ENCODE measurements around the gene ABCA4.

The ABCA4 gene

DNA sequence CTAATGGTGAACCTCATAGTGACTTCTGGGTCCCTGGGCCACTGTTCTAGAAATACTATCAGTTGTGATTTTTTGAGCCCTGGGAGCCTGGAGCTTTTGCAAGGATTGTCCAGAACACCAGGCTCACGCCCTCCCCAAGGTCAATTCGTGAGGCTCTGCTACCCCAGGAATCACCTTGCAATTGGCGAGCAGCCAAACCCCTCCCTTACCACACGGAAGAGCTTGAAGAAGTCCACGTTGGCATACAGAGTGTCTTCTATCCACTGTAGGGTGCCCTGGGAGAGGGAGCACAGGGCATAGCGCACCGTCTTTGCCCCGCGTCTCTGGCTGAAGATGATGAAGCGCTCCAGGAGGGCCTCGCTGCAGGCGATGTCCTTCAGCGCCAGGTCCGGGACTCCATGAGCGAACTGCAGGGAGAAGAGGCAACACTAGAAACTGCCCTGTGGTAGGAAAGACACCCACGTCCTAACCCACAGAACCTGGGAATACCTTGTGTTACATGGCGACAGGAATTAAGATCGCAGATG lies 22.3 kb downstream of the ABCA4 start:
- TF ChIP-seq POLR2AphosphoS5 (IDR thresholded peaks at IDR 0.05; ENCODE audit: borderline replicate concordance, low read depth, low read length) (no peak), EZH2 (IDR thresholded peaks at IDR 0.05) (no peak), FOXP2 (optimal IDR thresholded peaks at IDR 0.05; ENCODE audit: control extremely low read depth, extremely low read length, insufficient read depth) (no peak)
- H3K9ac ChIP-seq (ENCODE audit: insufficient read length) = no peak overlapping the region
- no peak overlapping the region for H3K4me3 ChIP-seq
- no peaks in the 10 kb centered on the region for H3K36me3 ChIP-seq (ENCODE audit: insufficient read depth, low read length)
- no peak overlapping the region for H3K27ac ChIP-seq
- no peaks in the 10 kb centered on the region for H3K9me3 ChIP-seq (ENCODE audit: low read depth, low read length)
- no peak for DNase-seq (ENCODE audit: low read depth, low spot score)

GRCh38 chr1:94096797-94097549 lies 24.0 kb downstream of the ABCA4 start:
- H3K36me3 ChIP-seq (ENCODE audit: insufficient read depth, low read length) = no peaks in the 10 kb centered on the region
- H3K9me3 ChIP-seq (ENCODE audit: low read depth, low read length) = no peaks in the 10 kb centered on the region
- H3K9ac ChIP-seq (ENCODE audit: insufficient read length) = peak overlapping the region; percentile 30
- peak overlapping the region; percentile 3; the same call in 1 of the 2 replicates for H3K27ac ChIP-seq
- TF ChIP-seq EZH2 (IDR thresholded peaks at IDR 0.05) (no peak), FOXP2 (optimal IDR thresholded peaks at IDR 0.05; ENCODE audit: control extremely low read depth, extremely low read length, insufficient read depth) (no peak), POLR2AphosphoS5 (IDR thresholded peaks at IDR 0.05; ENCODE audit: borderline replicate concordance, low read depth, low read length) (no peak)
- no peak for DNase-seq (ENCODE audit: low read depth, low spot score)
- H3K4me3 ChIP-seq = no peak overlapping the region

GRCh38 chr1:94095744-94096469 lies 25.0 kb downstream of the ABCA4 start:
- Histone ChIP-seq H3K27ac (no peak overlapping the region; the same call in 1 of the 2 replicates), H3K36me3 (ENCODE audit: insufficient read depth, low read length) (no peaks in the 10 kb centered on the region)
- no peak for DNase-seq (ENCODE audit: low read depth, low spot score)

DNA sequence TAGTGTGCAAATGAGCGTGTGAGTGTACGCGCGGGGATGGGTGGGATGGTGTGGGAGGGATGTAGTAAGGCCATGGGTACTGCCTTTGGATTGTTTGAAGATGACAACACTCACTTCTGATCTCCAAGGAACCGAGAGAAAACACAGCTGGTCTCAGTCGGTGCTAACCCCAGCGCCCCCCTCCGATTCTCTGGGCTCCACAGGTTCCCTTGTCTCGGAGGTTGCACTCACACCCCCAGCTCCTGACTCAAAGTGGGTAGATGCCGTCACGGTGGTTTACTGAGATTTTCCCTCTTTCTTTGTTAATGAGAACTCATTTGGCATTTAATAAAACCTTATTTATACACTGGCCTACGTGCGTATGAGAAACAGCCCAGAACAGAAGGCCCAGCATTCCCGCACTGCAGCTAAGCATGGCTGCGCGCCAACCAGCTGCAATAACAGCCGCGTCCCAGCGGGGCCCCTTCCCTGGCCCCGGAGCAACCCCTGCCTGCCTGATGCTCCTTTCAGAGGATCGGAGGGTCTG lies 25.8 kb downstream of the ABCA4 start:
- H3K9me3 ChIP-seq (ENCODE audit: low read depth, low read length) = no peaks in the 10 kb centered on the region
- H3K36me3 ChIP-seq (ENCODE audit: insufficient read depth, low read length) = no peaks in the 10 kb centered on the region
- peak overlapping the region; percentile 96 for H3K27ac ChIP-seq
- H3K9ac ChIP-seq (ENCODE audit: insufficient read length) = no peak overlapping the region
- DNase-seq (ENCODE audit: low read depth, low spot score) = no peak
- TF ChIP-seq FOXP2 (optimal IDR thresholded peaks at IDR 0.05; ENCODE audit: control extremely low read depth, extremely low read length, insufficient read depth) (peak; percentile 64), EZH2 (IDR thresholded peaks at IDR 0.05) (no peak), POLR2AphosphoS5 (IDR thresholded peaks at IDR 0.05; ENCODE audit: borderline replicate concordance, low read depth, low read length) (peak; percentile 34; the same call in 1 of the 2 replicates)
- peak overlapping the region; percentile 70 for H3K4me3 ChIP-seq

More at GRCh38 chr1:94095744-94096469, 25.0 kb downstream of the ABCA4 start:
- Histone ChIP-seq H3K9ac (ENCODE audit: insufficient read length) (no peak overlapping the region), H3K4me3 (peak overlapping the region; percentile 70), H3K9me3 (ENCODE audit: low read depth, low read length) (no peaks in the 10 kb centered on the region)
- TF ChIP-seq FOXP2 (optimal IDR thresholded peaks at IDR 0.05; ENCODE audit: control extremely low read depth, extremely low read length, insufficient read depth) (no peak), EZH2 (IDR thresholded peaks at IDR 0.05) (no peak), POLR2AphosphoS5 (IDR thresholded peaks at IDR 0.05; ENCODE audit: borderline replicate concordance, low read depth, low read length) (no peak)

DNA sequence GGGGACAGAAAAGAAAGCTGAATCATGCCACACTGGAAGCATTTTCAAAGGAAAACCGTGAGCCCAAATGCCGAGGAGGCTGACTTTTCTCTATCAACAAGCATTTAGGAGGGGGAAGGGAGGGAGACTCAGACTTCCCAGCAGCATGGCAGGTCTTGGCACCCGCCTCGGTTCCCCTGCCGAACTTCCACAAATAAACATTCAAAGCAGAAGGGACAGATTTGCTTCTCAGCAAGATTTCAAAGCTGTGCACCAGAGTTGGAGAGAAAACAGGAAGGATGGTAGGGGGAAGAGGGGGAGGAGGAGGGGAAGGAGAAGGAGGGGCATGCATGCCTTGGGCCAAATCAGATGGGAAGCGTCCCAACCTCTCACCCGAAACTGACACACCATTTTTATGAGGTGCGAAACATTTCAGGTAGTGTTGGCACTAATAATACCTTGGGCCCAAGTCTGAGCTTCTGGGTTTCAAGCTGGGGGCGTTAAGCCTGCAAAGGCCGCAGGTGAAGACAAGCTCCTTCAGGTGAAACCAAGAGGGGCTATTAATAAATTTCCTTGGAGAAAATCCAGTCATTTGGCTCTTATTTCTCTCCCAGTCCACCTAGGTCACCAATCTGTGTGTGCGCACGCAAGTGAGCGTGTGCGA lies 26.4 kb downstream of the ABCA4 start:
- no peaks in the 10 kb centered on the region for H3K36me3 ChIP-seq (ENCODE audit: insufficient read depth, low read length)
- TF ChIP-seq POLR2AphosphoS5 (IDR thresholded peaks at IDR 0.05; ENCODE audit: borderline replicate concordance, low read depth, low read length) (peak; percentile 24; the same call in 1 of the 2 replicates), FOXP2 (optimal IDR thresholded peaks at IDR 0.05; ENCODE audit: control extremely low read depth, extremely low read length, insufficient read depth) (peak; percentile 72), EZH2 (IDR thresholded peaks at IDR 0.05) (no peak)
- H3K27ac ChIP-seq = peak overlapping the region; percentile 96
- peak overlapping the region; percentile 42 for H3K9ac ChIP-seq (ENCODE audit: insufficient read length)
- H3K4me3 ChIP-seq = peak overlapping the region; percentile 70
- H3K9me3 ChIP-seq (ENCODE audit: low read depth, low read length) = no peaks in the 10 kb centered on the region
- no peak for DNase-seq (ENCODE audit: low read depth, low spot score)

- Histone ChIP-seq H3K4me3 (peak overlapping the region; percentile 70), H3K27ac (peak overlapping the region; percentile 96), H3K9ac (ENCODE audit: insufficient read length) (peak overlapping the region; percentile 42)
These were observed 27.0 kb downstream of the ABCA4 start for GRCh38 chr1:94093996-94094395.

GRCh38 chr1:94093396-94093795 lies 27.6 kb downstream of the ABCA4 start:
- Histone ChIP-seq H3K9me3 (ENCODE audit: low read depth, low read length) (no peaks in the 10 kb centered on the region), H3K4me3 (no peak overlapping the region), H3K36me3 (ENCODE audit: insufficient read depth, low read length) (no peaks in the 10 kb centered on the region), H3K9ac (ENCODE audit: insufficient read length) (no peak overlapping the region), H3K27ac (peak overlapping the region; percentile 96)
- TF ChIP-seq POLR2AphosphoS5 (IDR thresholded peaks at IDR 0.05; ENCODE audit: borderline replicate concordance, low read depth, low read length) (no peak), EZH2 (IDR thresholded peaks at IDR 0.05) (no peak), FOXP2 (optimal IDR thresholded peaks at IDR 0.05; ENCODE audit: control extremely low read depth, extremely low read length, insufficient read depth) (no peak)
- no peak for DNase-seq (ENCODE audit: low read depth, low spot score)

More at GRCh38 chr1:94093996-94094395, 27.0 kb downstream of the ABCA4 start:
- no peak for DNase-seq (ENCODE audit: low read depth, low spot score)
- no peaks in the 10 kb centered on the region for H3K9me3 ChIP-seq (ENCODE audit: low read depth, low read length)
- no peaks in the 10 kb centered on the region for H3K36me3 ChIP-seq (ENCODE audit: insufficient read depth, low read length)
- no peak for TF ChIP-seq FOXP2 (optimal IDR thresholded peaks at IDR 0.05; ENCODE audit: control extremely low read depth, extremely low read length, insufficient read depth)
- no peak for TF ChIP-seq POLR2AphosphoS5 (IDR thresholded peaks at IDR 0.05; ENCODE audit: borderline replicate concordance, low read depth, low read length)
- no peak for TF ChIP-seq EZH2 (IDR thresholded peaks at IDR 0.05)

Data from SK-N-MC (cell line).